Natural killer cell (primary cell): Measurements from ENCODE around the gene NSD1. TPM values are rescaled to one million over a fixed set of nuclear protein-coding genes. Genes with fewer than 3 reads are reported as not detected.
A peak's percentile ranks its signal among the peaks of the same experiment; 100 is the strongest.

ENCODE experiments used
- ATAC-seq, 3 donors: fragments of 150-1000 bp in 2 of 3; fragments of 200-7000 bp in 1 of 3; cut with Tn5 transposase; 1 replicate in 1 of 3; 2 replicates in 2 of 3; pipeline ENCODE4 v1.10.0; 2021; ENCODE audit warnings: mild to moderate bottlenecking in 2 of 3, moderate library complexity in 2 of 3
- DNase-seq, 2 donors: peaks; one replicate each; pipeline versions ENCODE4 v3.0.0 to v3.0.0-alpha.2; 2013 to 2021; ENCODE audit warnings: mixed read lengths in 1 of 2
- H3K27ac ChIP-seq: one replicate; pipeline ENCODE4 v1.5.1; 2013; ENCODE audit warnings: mild to moderate bottlenecking, low read length
- H3K27me3 ChIP-seq: one replicate; pipeline ENCODE4 v1.6.1; 2013; ENCODE audit warnings: low read length; ENCODE audit not compliant: control insufficient read depth, insufficient read depth
- H3K36me3 ChIP-seq: one replicate; pipeline ENCODE4 v1.6.1; 2013; ENCODE audit warnings: low read length; ENCODE audit not compliant: control insufficient read depth, insufficient read depth
- H3K4me1 ChIP-seq: one replicate; pipeline ENCODE4 v1.6.1; 2013; ENCODE audit warnings: low read length; ENCODE audit not compliant: control insufficient read depth, insufficient read depth
- H3K4me3 ChIP-seq: one replicate; pipeline ENCODE4 v1.5.1; 2013; ENCODE audit warnings: low read length
- H3K9me3 ChIP-seq: one replicate; pipeline ENCODE4 v1.6.1; 2013; ENCODE audit warnings: low read length; ENCODE audit not compliant: control insufficient read depth, insufficient read depth
- H3K27ac Mint-ChIP-seq, 2 donors: one replicate each; pipeline ENCODE4 v1.8.0; 2022; ENCODE audit warnings: mild to moderate bottlenecking in 2 of 2, mixed read lengths in 2 of 2, moderate library complexity in 1 of 2
- H3K27me3 Mint-ChIP-seq, 2 donors: one replicate each; pipeline ENCODE4 v1.8.0; 2022; ENCODE audit warnings: low read depth in 2 of 2, mixed read lengths in 2 of 2
- H3K36me3 Mint-ChIP-seq: one replicate; pipeline ENCODE4 v1.8.0; 2022; ENCODE audit warnings: mixed read lengths
- H3K4me1 Mint-ChIP-seq, 2 donors: one replicate each; pipeline ENCODE4 v1.8.0; 2022; ENCODE audit warnings: mixed read lengths in 2 of 2
- H3K4me3 Mint-ChIP-seq: one replicate; pipeline ENCODE4 v1.8.0; 2022; ENCODE audit warnings: mild to moderate bottlenecking, moderate library complexity, mixed read lengths
- H3K9me3 Mint-ChIP-seq, 2 donors: one replicate each; pipeline ENCODE4 v1.8.0; 2022; ENCODE audit warnings: mixed read lengths in 2 of 2
- WGBS: methylation state at CpG from one replicate; pipeline ENCODE4 v1.1.7; 2013; ENCODE audit warnings: missing lambda C conversion rate; ENCODE audit not compliant: insufficient coverage; 5-methylcytosine and 5-hydroxymethylcytosine counted together
- intact Hi-C: fragments of 100-400 bp; cut with micrococcal nuclease; formaldehyde crosslinking; loops from one replicate; pipeline ENCODE4 v1.14.2; 2022
- total RNA-seq, 4 donors: library from RNA; stranded (reverse); fragments of 120-200 nt in 1 of 4; gene quantifications; one replicate each; pipeline versions ENCODE4 v1.2.3 to v1.2.4, GENCODE V29; 2013 to 2022
- TF ChIP-seq, protein P1 (sequence below): fragments of 200-600 bp; IDR thresholded peaks from one replicate; pipeline ENCODE4 v1.8.0; 2022; ENCODE audit warnings: antibody characterized with exemption

Gene NSD1, protein sequence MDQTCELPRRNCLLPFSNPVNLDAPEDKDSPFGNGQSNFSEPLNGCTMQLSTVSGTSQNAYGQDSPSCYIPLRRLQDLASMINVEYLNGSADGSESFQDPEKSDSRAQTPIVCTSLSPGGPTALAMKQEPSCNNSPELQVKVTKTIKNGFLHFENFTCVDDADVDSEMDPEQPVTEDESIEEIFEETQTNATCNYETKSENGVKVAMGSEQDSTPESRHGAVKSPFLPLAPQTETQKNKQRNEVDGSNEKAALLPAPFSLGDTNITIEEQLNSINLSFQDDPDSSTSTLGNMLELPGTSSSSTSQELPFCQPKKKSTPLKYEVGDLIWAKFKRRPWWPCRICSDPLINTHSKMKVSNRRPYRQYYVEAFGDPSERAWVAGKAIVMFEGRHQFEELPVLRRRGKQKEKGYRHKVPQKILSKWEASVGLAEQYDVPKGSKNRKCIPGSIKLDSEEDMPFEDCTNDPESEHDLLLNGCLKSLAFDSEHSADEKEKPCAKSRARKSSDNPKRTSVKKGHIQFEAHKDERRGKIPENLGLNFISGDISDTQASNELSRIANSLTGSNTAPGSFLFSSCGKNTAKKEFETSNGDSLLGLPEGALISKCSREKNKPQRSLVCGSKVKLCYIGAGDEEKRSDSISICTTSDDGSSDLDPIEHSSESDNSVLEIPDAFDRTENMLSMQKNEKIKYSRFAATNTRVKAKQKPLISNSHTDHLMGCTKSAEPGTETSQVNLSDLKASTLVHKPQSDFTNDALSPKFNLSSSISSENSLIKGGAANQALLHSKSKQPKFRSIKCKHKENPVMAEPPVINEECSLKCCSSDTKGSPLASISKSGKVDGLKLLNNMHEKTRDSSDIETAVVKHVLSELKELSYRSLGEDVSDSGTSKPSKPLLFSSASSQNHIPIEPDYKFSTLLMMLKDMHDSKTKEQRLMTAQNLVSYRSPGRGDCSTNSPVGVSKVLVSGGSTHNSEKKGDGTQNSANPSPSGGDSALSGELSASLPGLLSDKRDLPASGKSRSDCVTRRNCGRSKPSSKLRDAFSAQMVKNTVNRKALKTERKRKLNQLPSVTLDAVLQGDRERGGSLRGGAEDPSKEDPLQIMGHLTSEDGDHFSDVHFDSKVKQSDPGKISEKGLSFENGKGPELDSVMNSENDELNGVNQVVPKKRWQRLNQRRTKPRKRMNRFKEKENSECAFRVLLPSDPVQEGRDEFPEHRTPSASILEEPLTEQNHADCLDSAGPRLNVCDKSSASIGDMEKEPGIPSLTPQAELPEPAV (N-terminal part only)
- 100 to 1,000 TPM; 117 to 147 (median 143) TPM for total RNA-seq
- total RNA-seq (2013): 106 TPM

DNA sequence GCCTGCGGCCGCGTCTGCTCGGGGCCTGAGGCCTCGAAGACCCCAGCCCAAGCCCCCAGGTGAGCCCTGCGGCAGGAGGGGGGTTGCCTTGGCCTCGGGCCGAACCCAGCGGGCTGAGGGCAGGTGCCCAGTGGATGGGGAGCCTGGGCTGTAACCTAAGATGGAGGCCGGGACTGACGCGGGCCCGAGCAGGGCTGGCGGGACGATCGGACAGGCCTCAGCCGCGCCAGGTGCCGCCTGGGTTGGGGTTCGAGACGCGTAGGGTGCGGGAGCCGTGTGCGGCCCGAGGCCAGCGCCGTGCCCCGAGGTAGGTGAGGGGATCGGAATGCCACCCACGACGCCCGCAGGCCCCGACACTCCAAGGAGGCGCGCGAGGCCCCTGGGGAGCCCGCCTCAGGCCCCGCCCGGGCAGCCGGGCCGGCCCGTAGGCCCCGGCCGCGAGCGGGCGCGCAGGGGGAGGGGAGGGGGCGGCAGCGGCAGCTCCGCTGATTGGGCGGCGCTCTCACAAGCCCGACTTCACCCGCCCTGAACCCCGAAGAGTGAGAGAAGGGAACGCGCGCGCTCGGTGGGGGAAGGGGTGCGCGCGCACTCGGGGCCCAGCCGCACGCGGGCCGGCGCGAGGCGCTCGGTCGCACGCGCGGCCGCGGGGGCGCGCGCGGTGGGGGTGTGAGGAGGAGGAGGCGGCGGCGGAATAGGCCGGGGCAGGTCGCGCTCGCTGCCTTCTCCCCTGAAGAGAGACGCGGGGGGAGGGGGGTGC, at the start of gene NSD1:
Gene NSD1, plus strand, starts transcription at position 678 of the 757 bp plus-strand sequence. CDS start 1,331 bp downstream, outside the sequence.
- H3K36me3 ChIP-seq: peaks cover 31% of the 10 kb centered on the region
- peak; percentile 72 to 90 (median 74) for ATAC-seq

DNA sequence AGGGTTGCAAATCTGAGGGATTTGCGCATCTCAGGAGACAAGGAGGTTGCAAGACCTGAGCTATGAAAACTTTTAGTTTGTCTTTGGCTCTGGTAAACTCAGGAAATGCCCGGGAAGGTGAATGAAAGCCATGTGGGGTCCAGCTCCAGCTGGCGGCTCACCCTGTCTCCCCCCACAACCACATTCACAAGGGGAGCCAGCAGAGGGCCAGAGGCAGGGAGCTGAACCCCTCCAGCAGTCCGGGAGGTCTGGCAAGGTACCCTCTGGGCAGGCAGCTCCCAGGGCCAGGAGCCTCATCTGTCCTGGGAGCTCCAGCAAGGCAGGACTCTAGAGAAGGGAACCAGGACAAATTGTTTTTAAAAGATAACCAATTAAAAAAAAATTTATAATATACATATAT, 49.4 kb upstream of the NSD1 start:
- H3K36me3 Mint-ChIP-seq: no peaks in the 10 kb centered on the region
- no peak for DNase-seq
- 68% methylated on average over 4 of the region's 4 CpGs for WGBS

More for the DNA sequence above, at the start of gene NSD1:
- TF ChIP-seq, protein P1, sequence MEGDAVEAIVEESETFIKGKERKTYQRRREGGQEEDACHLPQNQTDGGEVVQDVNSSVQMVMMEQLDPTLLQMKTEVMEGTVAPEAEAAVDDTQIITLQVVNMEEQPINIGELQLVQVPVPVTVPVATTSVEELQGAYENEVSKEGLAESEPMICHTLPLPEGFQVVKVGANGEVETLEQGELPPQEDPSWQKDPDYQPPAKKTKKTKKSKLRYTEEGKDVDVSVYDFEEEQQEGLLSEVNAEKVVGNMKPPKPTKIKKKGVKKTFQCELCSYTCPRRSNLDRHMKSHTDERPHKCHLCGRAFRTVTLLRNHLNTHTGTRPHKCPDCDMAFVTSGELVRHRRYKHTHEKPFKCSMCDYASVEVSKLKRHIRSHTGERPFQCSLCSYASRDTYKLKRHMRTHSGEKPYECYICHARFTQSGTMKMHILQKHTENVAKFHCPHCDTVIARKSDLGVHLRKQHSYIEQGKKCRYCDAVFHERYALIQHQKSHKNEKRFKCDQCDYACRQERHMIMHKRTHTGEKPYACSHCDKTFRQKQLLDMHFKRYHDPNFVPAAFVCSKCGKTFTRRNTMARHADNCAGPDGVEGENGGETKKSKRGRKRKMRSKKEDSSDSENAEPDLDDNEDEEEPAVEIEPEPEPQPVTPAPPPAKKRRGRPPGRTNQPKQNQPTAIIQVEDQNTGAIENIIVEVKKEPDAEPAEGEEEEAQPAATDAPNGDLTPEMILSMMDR: no peak
- no peaks in the 10 kb centered on the region for H3K9me3 ChIP-seq
- Mint-ChIP-seq H3K36me3 (peaks cover 8% of the 10 kb centered on the region), H3K4me3 (peak within 1 kb of the TSS; percentile 89), H3K27me3 (no peaks in the 10 kb centered on the region), H3K4me1 (peaks cover 34 to 42% of the 10 kb centered on the region in 2 donors), H3K27ac (peak within 1 kb of the TSS; percentile 77 to 90), H3K9me3 (no peaks in the 10 kb centered on the region)
- intact Hi-C loops: no loop called here
- peak within 1 kb of the TSS; percentile 94 for H3K27ac ChIP-seq
- peak; percentile 91 to 96 for DNase-seq
- peak within 1 kb of the TSS; percentile 70 for H3K4me3 ChIP-seq
- H3K27me3 ChIP-seq: no peaks in the 10 kb centered on the region
- under 1% methylated on average over 93 of the region's 93 CpGs for WGBS
- H3K4me1 ChIP-seq: peaks cover 36% of the 10 kb centered on the region

More for the DNA sequence above, 49.4 kb upstream of the NSD1 start:
- TF ChIP-seq, protein P1: no peak
- Histone ChIP-seq H3K36me3 (no peaks in the 10 kb centered on the region), H3K27me3 (peaks cover 5% of the 10 kb centered on the region), H3K4me3 (no peak overlapping the region), H3K4me1 (peaks cover 9% of the 10 kb centered on the region), H3K27ac (no peak overlapping the region), H3K9me3 (no peaks in the 10 kb centered on the region)
- ATAC-seq: no peak
- H3K4me1 Mint-ChIP-seq: peaks cover 13 to 15% of the 10 kb centered on the region in 2 donors
- H3K27ac Mint-ChIP-seq: no peak overlapping the region
- peaks cover 8 to 13% of the 10 kb centered on the region in 2 donors for H3K27me3 Mint-ChIP-seq
- no peaks in the 10 kb centered on the region for H3K9me3 Mint-ChIP-seq
- no peak overlapping the region for H3K4me3 Mint-ChIP-seq
- intact Hi-C loops: no loop called here
